ENCODE data around the gene RALGAPA1.
"Not testable (repeated sequence)": the region's sequence is repeated elsewhere in the genome, so short reads cannot be mapped to it uniquely, and the experiment has no call there.

The RALGAPA1 gene

GRCh38 chr14:35808638-35809563 is at the start of gene RALGAPA1:
RALGAPA1 (minus strand) TSS chr14:35809295; CDS start chr14:35808835, 460 bp downstream.
- peak; percentile 98 for DNase-seq (ENCODE audit: low read depth)

- peak; percentile 55 for DNase-seq (ENCODE audit: low read depth)
Observed at GRCh38 chr14:35858521-35859209, 49.6 kb upstream of the RALGAPA1 start.

GRCh38 chr14:35855876-35856481 is 46.9 kb upstream of the RALGAPA1 start:
- no peak for DNase-seq (ENCODE audit: low read depth)

- DNase-seq (ENCODE audit: low read depth), result no peak
Observed at GRCh38 chr14:35854696-35855270, 45.7 kb upstream of the RALGAPA1 start.

GRCh38 chr14:35853225-35853624 is 44.1 kb upstream of the RALGAPA1 start:
- DNase-seq (ENCODE audit: low read depth), result no peak

GRCh38 chr14:35851823-35852222 is 42.7 kb upstream of the RALGAPA1 start:
- DNase-seq (ENCODE audit: low read depth), result no peak

GRCh38 chr14:35849122-35849521 is 40.0 kb upstream of the RALGAPA1 start:
- DNase-seq (ENCODE audit: low read depth), result no peak

- no peak for DNase-seq (ENCODE audit: low read depth)
Observed at GRCh38 chr14:35847636-35848035, 38.5 kb upstream of the RALGAPA1 start.

- DNase-seq (ENCODE audit: low read depth), result no peak
Observed at GRCh38 chr14:35844494-35844893, 35.4 kb upstream of the RALGAPA1 start.

GRCh38 chr14:35842245-35842644 is 33.1 kb upstream of the RALGAPA1 start:
- not testable (repeated sequence) for DNase-seq (ENCODE audit: low read depth)

- DNase-seq (ENCODE audit: low read depth), result not testable (repeated sequence)
Observed at GRCh38 chr14:35841704-35842103, 32.6 kb upstream of the RALGAPA1 start.

GRCh38 chr14:35835208-35835982 is 26.3 kb upstream of the RALGAPA1 start:
- no peak for DNase-seq (ENCODE audit: low read depth)

GRCh38 chr14:35829449-35829848 is 20.4 kb upstream of the RALGAPA1 start:
- DNase-seq (ENCODE audit: low read depth), result peak; percentile 29

- no peak for DNase-seq (ENCODE audit: low read depth)
Observed at GRCh38 chr14:35827678-35828472, 18.8 kb upstream of the RALGAPA1 start.

GRCh38 chr14:35826952-35827416 is 17.9 kb upstream of the RALGAPA1 start:
- no peak for DNase-seq (ENCODE audit: low read depth)

GRCh38 chr14:35826218-35826951 is 17.3 kb upstream of the RALGAPA1 start, which contains the start of gene BRMS1L:
BRMS1L (plus strand) TSS chr14:35826338; CDS start chr14:35826517, 179 bp downstream.
- peak; percentile 99 for DNase-seq (ENCODE audit: low read depth)

- DNase-seq (ENCODE audit: low read depth), result no peak
Observed at GRCh38 chr14:35825968-35826217, 16.8 kb upstream of the RALGAPA1 start.

GRCh38 chr14:35824446-35825165 is 15.5 kb upstream of the RALGAPA1 start:
- not testable (repeated sequence) for DNase-seq (ENCODE audit: low read depth)

GRCh38 chr14:35822501-35822900 is 13.4 kb upstream of the RALGAPA1 start:
- no peak for DNase-seq (ENCODE audit: low read depth)

Data from ELR (cell line).